SU-DHL-6 (cell line): ENCODE data around the gene TRAF6.
"Not testable (repeated sequence)": the region's sequence is repeated elsewhere in the genome, so short reads cannot be mapped to it uniquely, and the experiment has no call there.

Experiments used
- EZH2phosphoT487 ChIP-seq: fragments of 200-600 bp; sonication (generic), shearing (Covaris generic); conservative IDR thresholded peaks from 2 replicates; pipeline ENCODE4 v1.6.1; 2018; ENCODE audit warnings: mild to moderate bottlenecking, antibody characterized with exemption, low read length, moderate library complexity, mixed read lengths
- TF ChIP-seq, protein P1 (sequence below): fragments of 200-600 bp; sonication (generic); IDR thresholded peaks from one replicate; pipeline ENCODE4 v1.5.1; 2017; ENCODE audit warnings: antibody characterized with exemption, mild to moderate bottlenecking, low read length, moderate library complexity; ENCODE audit not compliant: insufficient read depth, poor library complexity, severe bottlenecking

DNA sequence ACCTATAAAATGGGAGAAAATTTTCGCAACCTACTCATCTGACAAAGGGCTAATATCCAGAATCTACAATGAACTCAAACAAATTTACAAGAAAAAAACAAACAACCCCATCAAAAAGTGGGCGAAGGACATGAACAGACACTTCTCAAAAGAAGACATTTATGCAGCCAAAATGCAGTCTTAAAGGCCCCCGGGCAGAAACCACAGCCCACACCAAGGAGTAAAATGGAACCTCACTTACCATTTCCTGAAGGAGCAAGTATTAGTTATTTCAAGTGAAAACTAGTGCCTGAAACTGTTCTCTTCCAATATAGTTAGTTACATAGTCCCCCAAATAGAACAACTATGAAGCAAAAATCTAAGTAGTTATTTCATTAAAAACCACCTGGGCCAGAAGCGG lies 27.0 kb downstream of the TRAF6 start:
- TF ChIP-seq, protein P1, sequence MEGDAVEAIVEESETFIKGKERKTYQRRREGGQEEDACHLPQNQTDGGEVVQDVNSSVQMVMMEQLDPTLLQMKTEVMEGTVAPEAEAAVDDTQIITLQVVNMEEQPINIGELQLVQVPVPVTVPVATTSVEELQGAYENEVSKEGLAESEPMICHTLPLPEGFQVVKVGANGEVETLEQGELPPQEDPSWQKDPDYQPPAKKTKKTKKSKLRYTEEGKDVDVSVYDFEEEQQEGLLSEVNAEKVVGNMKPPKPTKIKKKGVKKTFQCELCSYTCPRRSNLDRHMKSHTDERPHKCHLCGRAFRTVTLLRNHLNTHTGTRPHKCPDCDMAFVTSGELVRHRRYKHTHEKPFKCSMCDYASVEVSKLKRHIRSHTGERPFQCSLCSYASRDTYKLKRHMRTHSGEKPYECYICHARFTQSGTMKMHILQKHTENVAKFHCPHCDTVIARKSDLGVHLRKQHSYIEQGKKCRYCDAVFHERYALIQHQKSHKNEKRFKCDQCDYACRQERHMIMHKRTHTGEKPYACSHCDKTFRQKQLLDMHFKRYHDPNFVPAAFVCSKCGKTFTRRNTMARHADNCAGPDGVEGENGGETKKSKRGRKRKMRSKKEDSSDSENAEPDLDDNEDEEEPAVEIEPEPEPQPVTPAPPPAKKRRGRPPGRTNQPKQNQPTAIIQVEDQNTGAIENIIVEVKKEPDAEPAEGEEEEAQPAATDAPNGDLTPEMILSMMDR, result not testable (repeated sequence)
- TF ChIP-seq EZH2phosphoT487, result not testable (repeated sequence)
